GDM1 (cell line): ENCODE results near the gene RSF1.

Source experiments
- DNase-seq: peaks from one replicate; lab custom pipeline; 2025; lab: John Stamatoyannopoulos, UW

Gene RSF1

DNA sequence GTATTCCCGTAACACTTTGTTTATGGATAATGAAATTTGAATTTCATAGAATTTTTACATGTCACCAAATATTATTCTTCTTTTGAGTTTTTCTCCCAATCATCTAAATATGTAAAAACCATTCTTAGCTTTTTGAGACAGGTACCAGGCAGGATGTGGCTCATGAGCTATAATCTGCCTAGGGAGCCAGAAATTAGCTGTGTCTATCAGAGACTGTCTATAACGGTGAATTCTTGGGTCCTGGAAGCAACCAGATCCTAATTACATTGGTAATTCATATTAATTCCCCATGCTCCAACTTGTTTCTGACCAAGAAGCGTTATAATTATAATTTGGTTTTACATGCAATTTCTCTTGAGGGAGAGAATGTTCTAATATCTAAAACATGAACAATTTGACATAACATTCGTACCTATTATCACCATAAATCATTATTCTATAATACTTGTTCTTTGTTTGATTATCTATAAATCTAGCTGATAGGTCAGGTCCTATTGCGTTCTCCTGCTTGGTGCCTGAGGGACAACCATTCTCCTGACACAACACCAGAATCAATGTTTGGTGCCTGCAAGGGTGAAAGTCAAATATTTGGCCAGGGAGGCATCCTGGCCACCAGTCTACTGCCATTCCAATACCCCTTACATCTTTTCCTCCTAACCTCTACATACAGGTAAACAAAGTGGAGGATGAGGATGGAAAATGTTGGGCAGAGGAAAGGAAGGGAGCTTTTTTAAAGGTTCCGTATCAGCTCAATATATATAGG is 69.9 kb downstream of the RSF1 start:
- no peak for DNase-seq

DNA sequence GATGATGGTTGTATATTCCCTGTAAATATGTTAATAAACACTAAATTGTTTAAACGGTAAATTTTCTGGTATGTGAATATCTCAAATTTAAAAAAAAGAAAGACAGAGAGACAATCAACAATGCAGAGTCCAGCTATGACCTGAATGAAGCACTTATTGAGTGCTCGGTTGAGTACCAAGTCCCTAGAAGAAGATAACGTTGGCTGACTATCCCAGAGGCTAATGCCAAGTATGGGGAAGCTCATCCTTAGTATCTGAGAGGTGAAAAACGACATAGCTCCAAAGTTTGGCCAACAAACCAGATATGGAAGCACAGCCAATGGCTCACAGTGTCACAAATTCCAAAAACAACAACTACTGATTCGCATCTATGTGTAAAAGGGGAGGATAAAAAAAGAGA is 71.3 kb downstream of the RSF1 start:
- no peak for DNase-seq

DNA sequence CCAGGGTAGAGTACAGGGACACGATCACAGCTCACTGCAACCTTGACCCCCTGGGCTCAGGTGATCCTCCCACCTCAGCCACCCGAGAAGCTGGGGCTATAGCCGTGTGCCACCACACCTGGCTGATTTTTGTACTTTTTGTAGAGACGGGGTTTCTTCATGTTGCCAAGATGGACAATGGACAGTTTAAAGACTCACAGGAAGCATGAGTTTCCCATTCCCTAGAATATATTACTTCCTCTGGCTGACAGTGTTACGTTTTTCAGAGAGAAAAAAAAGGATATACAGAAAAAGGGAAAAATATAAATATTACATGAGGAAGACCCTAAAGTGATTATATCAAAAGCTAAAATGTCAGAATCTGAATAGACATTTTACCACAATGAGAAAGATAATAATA is 72.3 kb downstream of the RSF1 start:
- no peak for DNase-seq

DNA sequence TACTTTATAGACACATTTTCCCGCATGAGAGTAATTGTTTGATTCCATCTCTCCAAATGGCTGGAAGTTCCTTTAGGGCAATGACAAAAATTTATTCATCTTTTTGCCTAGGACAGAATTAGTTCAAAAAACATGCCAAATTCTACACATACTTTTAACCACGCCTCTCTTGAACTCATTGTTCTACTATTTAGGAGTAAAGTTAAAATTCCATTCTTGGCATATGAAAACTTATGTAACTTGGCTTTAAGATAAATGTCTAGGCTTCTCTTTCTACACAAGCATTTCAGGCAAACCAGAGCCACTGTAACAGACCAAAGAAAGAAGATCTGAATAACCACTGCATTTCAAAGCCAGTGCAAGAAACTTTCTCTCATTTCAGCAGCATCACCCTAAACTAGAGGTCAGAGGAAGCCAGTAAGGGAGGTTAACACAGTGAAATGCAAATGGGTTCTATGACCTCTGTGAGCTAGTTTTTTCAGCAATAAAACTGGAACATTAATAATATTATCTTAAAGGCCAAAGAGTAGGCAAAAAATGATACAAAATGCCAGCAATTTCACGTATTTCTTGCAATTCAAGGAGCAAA is 73.0 kb downstream of the RSF1 start:
- DNase-seq: no peak

DNA sequence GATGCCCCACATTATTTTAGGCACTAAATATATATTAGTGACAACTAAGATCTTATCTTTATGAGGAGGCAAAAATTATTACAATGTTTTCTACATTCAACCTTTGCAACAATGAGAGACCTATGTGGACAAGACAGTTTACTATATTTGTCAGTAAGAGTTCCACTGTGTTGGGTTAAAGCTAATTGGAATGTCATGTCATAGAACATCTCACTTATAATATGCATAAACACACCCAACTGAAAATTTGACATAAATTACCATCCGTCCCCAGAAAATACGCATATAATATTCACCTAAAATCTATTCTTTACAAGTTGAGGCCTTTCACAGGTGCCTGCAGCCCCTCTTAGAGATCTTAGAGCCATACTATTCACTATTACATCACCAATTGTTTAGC is 84.0 kb downstream of the RSF1 start:
- no peak for DNase-seq

DNA sequence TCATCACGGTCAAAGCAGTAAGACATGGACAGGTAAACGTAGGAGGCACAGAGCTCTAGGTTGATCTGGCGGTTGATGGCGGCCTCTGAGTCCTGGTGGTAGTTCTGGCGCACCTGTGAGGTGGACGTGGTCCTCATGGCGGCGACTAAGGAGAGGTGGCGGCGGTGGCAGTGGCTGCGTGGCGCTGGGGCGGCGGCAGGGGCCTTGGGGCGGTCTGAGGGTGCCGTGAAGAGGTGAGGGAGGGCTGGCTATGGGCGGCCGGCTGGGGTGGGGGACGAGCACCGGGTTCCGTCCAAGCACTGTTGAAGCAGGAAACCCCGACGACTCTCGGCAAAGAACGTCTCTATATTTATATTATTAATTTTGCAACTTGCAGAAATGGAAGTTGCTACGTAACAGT is 85.6 kb downstream of the RSF1 start:
- DNase-seq: no peak

DNA sequence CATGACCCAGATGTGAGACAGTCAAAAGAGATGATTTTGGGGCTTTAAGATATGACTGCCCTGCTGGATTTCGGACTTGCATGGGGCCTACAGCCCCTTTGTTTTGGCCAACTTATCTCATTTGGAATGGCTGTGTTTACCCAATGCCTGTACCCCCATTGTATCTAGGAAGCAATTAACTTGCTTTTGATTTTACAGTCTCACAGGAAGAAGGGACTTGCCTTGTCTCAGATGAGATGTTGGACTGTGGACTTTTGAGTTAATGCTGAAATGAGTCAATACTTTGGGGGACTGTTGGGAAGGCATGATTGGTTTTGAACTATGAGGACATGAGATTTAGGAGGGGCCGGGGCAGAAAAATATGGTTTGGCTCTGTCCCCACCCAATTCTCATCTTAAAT is 88.4 kb downstream of the RSF1 start:
- no peak for DNase-seq

DNA sequence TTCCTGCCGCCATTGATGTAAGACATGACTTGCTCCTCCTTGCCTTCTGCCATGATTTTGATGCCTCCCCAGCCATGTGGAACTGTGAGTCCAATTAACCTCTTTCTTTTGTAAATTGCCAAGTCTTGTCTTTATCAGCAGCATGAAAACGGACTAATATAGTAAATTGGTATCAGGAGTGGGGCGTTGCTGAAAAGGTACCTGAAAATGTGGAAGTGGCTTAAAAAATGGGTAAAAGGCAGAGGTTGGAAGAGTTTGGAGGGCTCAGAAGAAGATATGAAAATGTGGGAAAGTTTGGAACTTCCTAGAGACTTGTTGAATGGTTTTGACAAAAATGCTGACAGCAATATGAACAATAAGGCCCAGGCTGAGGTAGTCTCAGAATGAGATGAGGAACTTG is 89.7 kb downstream of the RSF1 start:
- no peak for DNase-seq

DNA sequence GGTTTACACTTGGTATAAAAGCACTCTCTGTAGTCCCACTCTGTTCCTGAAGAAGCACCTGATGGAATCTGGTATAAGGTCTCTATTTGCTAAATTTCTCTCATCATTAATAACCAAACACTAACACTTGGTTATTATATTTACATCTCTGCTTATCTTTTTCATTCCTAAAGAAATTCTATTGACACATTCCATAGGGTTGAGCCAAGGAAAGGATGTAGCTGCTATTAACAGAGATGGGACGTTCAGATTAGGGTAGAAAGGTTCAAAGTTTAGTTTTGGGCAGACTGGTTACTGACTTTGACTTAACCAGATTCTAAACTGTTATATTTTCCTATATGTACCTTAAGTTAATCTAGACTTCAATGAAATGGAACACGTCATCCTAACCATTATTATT is 91.5 kb downstream of the RSF1 start:
- DNase-seq: no peak

DNA sequence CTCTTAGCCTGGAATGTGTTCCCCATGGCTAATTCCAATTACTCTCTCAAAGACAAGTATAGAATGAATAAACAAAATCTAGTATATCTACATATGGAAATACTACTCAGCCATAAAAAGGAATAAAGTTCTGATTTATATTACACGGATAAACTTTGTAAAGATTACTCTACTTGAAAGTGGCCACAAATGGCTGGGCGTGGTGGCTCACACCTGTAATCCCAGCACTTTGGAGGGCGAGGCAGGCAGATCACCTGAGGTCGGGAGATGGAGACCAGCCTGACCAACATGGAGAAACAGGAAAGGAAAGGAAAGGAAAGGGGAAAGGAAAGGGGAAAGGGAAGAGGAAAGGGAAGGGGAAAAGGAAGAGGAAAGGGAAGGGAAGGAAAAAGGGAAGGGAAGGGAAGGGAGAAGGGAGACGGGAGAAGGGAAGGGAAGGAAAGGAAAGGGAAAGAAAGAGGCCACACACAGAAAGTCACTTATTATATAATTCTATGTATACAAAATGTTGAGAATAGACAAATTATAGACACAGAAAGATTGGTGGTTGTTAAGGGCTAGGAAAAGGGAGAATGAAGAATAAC is 92.2 kb downstream of the RSF1 start:
- DNase-seq: no peak

DNA sequence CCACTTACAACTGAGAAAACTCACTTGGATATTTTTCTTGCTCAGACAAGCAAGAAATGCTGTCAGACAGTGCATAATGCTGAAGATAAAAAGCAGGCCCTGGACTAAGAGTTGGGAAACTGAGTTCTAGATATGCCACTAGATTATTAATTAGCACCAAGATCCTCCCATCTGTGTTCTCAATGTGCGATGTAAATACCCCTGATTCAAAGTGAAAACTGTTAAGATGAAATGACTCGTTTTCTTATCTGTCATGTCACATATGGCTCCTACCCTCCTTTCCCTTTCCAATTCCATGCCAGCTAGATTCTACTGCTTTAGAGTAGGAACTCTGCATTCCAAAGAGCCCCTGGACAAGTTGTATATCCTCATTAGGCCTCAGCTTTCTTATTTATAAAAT is 94.0 kb downstream of the RSF1 start:
- no peak for DNase-seq

DNA sequence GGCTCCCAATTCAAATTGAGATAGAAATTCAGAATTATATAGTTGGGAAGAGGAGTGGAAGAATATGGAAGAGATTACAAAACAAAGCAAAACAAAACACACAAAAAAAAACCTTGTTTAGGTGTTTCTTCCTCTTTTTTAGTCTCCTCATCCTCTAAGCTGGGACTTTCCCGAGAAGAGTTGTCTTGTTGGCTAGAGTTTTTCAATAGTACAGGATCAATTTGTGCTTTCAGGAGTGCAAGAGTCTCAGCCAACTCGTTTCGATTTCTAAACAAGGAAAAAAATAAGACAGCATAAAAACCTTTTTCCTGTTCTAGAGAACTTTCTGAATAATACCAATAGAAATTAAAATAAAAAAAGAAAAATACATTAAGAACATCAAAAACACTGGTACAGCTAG is 95.1 kb downstream of the RSF1 start:
- DNase-seq: no peak

DNA sequence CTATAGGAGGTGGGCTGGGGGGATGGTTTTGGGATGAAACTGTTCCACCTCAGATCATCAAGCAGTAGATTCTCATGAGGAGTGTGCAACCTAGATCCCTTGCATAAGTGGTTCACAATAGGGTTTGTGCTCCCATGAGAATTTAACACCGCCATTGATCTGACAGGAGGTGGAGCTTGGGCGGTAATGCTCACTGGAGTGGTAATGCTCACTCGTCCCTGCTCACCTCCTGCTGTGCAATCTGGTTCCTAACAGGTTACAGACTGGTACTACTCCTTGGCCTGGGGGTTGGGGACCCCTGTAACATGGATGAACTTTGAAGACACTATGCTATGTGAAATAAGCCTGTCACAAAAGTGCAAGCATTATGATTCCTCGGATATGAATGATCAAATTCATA is 95.9 kb downstream of the RSF1 start:
- no peak for DNase-seq

DNA sequence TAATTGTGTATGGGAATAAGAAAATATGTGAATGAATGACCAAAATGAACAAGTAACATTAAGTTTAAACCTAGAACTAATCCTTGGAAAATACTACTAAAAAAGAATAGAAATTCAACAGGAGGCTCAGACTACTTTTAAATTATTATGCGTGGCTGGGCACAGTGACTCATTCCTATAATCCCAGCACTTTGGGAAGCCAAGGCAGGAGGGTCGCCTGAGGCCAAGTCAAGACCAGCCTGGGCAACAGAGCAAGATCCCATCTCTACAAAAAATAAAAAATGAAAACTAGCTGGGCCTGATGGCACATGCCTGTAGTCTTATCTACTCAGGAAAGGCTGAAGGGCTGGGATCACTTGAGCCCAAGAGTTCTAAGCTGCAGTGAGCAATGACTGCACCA is 97.5 kb downstream of the RSF1 start:
- DNase-seq: no peak

DNA sequence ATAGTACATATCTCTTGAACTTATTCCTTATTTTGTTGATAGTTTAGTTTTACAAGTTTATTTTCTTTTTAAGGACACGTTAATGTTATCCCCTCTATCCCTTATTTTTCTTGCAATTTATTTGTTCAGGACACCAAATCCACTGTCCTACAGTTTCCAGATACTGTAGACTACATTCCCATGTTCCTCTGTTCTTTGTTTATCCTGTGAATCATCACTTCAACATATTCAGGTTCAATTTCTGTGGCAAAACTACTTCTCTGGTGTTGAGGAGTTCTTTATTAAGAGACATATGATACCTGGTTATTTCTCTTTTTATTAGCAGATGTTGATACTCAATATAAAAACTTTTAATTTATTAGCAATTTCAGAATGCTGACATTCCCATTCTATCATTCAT is 110.2 kb downstream of the RSF1 start:
- DNase-seq: no peak

DNA sequence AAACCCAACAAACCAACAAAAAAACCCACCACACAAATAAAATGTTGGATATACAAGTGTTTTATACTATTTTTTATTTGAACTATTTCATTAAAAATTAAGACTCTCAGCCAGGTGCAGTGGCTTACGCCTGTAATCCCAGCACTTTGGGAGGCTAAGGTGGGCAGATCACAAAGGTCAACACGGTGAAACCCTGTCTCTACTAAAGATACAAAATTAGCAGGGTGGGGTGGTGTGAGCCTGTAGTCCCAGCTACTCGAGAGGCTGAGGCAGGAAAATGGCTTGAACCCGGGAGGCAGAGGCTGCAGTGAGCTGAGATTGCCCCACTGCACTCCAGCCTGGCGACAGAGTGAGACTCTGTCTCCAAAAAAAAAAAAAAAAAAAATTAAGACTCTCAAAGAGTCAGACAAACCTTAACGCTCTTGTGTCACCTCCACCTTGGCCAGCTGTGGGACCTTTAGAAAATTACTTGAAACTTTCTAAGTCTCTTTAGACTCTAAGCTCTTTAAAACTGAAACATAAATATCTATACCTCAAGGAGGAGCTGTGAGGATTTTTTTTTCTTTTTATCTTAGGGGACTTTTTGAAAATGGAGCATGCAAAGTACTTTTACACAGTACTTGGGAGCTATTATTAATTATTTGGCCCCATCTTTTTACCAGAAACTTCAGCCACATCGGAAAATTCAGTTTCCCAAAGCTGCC is 114.5 kb downstream of the RSF1 start:
- no peak for DNase-seq

DNA sequence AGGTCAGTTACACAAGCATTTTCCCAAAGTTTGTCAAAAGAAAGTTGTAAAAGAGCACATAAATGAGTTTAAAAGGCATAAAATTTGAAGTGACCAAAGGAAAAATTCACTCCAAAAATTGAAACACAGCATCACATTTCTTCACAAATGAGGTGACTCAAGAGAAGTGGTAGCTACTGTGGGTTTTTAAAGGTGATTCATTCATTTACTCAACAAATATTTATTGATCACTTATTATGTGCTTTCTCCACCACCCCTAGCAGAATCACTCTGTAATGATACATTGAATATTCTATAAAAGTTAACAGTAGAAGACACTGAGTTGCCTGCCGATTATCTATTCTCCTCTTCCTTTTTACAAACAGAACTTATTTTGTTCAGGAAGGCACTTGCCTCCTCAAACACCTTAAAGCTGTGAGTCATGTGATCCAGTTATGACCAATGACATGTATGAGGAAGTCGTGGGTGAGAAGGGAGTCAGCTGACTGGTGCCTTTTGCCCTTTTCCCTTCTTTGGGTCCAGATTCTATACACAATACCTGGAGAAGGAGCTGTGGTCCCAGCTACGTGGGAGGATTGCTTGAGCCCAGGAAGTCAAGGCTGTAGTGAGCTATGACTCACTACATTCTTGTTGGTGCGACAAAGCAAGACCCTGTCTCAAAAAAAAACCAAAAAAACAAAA is 115.2 kb downstream of the RSF1 start:
- no peak for DNase-seq

DNA sequence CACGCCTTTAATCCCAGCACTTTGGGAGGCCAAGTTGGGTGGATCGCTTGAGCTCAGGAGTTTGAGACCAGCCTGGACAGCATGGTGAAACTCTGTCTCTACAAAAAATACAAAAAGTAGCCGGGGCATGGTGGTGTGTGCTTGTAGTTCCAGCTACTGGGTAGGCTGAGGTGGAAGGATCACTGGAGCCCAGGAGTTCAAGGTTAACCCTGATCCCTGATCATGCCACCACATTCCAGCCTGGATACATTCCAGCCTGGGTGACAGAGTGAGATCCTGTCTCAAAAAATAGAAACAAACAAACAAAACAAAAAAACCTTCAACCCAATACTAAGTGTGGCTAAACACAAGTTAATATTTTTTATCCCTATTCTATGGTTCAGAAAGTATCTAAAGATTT is 116.5 kb downstream of the RSF1 start:
- no peak for DNase-seq

DNA sequence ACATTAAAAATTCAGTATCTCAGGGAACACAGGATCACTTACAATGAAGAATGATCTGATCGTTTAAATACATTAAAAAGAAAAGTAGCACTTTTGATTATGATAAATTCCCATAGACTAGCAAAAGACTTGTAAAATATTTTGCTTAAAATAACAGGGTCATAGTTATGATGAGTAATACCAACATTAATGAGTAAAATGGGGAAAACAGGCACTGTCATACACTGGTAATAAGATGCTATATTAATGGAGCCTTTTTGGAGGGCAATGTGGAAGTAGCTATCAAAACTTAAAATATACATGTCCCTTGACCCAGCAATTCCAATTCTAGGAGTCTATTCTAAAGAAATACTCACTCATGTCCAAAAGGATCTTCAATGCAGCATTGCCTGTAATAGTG is 121.1 kb downstream of the RSF1 start:
- no peak for DNase-seq

DNA sequence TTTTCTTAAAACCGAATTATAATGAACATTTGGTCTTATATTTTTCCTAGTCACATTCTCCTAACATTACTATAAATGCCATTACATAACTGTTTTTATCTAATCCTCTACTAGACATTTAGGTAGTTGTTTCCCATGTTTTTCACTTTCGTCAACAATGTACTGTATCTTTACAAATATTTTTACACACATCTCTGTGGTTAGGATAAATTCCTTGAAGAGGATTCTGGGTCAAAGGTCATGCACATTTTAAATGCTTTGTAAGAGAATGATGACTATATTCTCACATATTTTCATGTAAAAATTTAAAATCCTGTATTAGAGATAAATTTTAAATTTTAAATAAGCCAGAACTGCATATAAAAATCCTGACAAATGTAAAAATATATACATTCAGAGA is 121.6 kb downstream of the RSF1 start:
- DNase-seq: no peak

DNA sequence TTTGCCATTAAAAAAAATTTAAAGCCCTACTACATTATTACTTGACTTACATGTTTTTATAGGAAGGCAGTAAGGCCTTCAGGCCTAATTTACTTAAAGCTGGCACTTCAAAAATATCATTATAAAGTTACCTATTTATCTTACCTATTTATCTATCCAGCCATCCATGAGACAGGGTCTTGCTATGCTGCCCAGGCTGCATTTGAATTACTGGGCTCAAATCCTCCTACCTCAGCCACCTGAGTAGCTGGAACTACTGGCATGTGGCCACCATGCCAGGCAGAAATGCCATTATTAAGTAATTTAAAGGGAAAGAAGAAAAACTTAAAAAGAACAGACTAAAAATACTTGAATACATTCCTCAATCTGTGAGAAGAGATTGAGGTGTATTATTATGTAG is 122.7 kb downstream of the RSF1 start:
- no peak for DNase-seq

DNA sequence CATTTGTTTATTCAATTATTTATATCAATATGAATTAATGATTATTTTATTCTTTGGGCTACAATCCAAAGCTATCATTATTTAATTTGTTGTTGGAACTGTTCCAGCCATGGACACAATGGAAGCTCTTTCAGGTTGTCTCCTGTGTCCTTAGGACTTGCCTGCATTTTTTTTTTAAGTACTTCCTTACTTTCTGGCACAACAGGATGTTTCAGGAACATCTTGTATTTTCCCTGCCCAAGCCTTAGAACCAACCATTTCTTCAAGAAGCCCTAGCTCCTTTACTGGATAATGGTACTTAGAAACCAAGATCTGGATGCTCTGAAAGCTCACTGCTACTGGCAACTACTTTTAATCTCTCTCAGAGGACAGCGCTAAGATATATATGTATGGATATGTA is 125.1 kb downstream of the RSF1 start:
- no peak for DNase-seq

DNA sequence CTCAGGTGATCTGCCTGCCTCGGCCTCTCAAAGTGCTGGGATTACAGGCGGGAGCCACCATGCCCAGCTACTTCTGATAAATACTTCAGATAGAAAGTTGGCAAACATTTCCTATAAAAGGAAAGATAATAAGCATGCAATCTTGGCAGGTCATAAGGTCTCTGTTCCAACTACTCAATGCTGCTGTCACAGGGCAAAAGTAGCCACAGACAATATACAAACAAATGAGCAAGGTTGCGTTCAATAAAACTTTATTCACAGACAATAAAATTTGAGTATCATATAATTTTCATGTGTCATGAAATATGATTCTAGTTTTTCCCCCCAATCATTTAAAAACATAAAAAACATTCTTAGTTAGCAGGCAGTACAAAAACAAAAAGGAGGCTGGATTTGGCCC is 129.9 kb downstream of the RSF1 start:
- no peak for DNase-seq
